GM15510 (cell line): ENCODE measurements around the gene RAB11A.

Experiments
- POLR2A ChIP-seq: IDR thresholded peaks from 3 replicates; pipeline ENCODE4 v1.6.1; 2011; ENCODE audit warnings: borderline replicate concordance; ENCODE audit not compliant: insufficient read length; ENCODE audit errors: extremely low read depth

The RAB11A gene

GRCh38 chr15:65935391-65935790, 66.1 kb downstream of the RAB11A start:
- TF ChIP-seq POLR2A, result no peak

- TF ChIP-seq POLR2A, result no peak
Observed at GRCh38 chr15:65936282-65936681, 67.0 kb downstream of the RAB11A start.

GRCh38 chr15:65937054-65937453, 67.8 kb downstream of the RAB11A start:
- TF ChIP-seq POLR2A, result no peak

- no peak for TF ChIP-seq POLR2A
Observed at GRCh38 chr15:65937476-65937875, 68.2 kb downstream of the RAB11A start.

- no peak for TF ChIP-seq POLR2A
Observed at GRCh38 chr15:65938604-65939003, 69.3 kb downstream of the RAB11A start.

GRCh38 chr15:65939901-65940617, 70.8 kb downstream of the RAB11A start:
- no peak for TF ChIP-seq POLR2A

GRCh38 chr15:65940618-65940909, 71.3 kb downstream of the RAB11A start:
- no peak for TF ChIP-seq POLR2A
